Measurements from ENCODE around the gene LRRC8B. TPM values are rescaled to one million over a fixed set of nuclear protein-coding genes. Genes with fewer than 3 reads are reported as not detected.

LRRC8B gene
- polyA plus RNA-seq, 2 of the 4 experiments (the other 2 are of a cell fraction) = 3.2 to 10.3 TPM

DNA sequence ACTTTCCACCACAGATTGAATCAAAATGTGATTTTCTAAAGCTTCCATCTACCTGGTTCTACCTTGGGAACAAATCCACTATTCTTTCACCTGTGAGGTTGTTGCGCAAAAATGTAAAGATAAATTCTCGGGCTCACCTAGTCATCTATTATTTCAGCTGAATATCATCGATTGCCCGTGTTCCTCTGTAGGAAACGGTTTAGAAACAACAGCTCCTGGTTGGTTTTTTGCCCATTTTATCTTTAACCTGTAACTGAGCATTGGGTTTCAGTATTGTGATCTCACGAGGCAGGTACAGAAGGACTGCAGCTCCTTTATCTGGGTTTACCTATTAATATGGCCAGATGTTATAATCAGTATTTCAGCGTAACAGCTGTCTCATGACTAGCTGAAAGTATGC is 55.4 kb downstream of the LRRC8B start:
- H3K4me3 ChIP-seq = no peak overlapping the region
- whole genome bisulfite sequencing (ENCODE audit: missing lambda C conversion rate) = 97% methylated on average over 7 of the region's 7 CpGs
- H3K4me1 ChIP-seq = no peaks in the 10 kb centered on the region
- TF ChIP-seq RFX5 (IDR thresholded peaks at IDR 0.05) (no peak), RNF2 (IDR thresholded peaks at IDR 0.05; ENCODE audit: borderline replicate concordance, low read depth) (no peak), CEBPB (IDR thresholded peaks at IDR 0.05) (no peak), EHMT2 (IDR thresholded peaks at IDR 0.05; ENCODE audit: low read depth) (no peak), E2F6 (IDR thresholded peaks at IDR 0.05; ENCODE audit: borderline replicate concordance, low read depth) (no peak), PBX3 (IDR thresholded peaks at IDR 0.05) (no peak), KDM1A (IDR thresholded peaks at IDR 0.05; ENCODE audit: low read depth) (no peak), NFE2L2 (conservative IDR thresholded peaks at IDR 0.05; ENCODE audit: low read length) (no peak), JUN (IDR thresholded peaks at IDR 0.05) (no peak), HOXA7 (CRISPR knock-in tag; IDR thresholded peaks at IDR 0.05) (no peak), PHF8 (IDR thresholded peaks at IDR 0.05; ENCODE audit: borderline replicate concordance, low read depth) (no peak), MAX (IDR thresholded peaks at IDR 0.05) (no peak), KDM5A (IDR thresholded peaks at IDR 0.05) (no peak), CBX8 (IDR thresholded peaks at IDR 0.05) (no peak), TP53 (CRISPR knock-in tag; IDR thresholded peaks at IDR 0.05) (no peak)
- TF ChIP-seq, protein P1, sequence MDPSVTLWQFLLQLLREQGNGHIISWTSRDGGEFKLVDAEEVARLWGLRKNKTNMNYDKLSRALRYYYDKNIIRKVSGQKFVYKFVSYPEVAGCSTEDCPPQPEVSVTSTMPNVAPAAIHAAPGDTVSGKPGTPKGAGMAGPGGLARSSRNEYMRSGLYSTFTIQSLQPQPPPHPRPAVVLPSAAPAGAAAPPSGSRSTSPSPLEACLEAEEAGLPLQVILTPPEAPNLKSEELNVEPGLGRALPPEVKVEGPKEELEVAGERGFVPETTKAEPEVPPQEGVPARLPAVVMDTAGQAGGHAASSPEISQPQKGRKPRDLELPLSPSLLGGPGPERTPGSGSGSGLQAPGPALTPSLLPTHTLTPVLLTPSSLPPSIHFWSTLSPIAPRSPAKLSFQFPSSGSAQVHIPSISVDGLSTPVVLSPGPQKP (IDR thresholded peaks at IDR 0.05; ENCODE audit: low read depth, low read length) = no peak
- ATAC-seq = no peak
- DNase-seq (ENCODE audit: low read depth in 1 of 2, low spot score in 1 of 2) = no peak
- H3K4me2 ChIP-seq = no peak overlapping the region
- ChIA-PET CTCF (interaction anchor here (0.9 kb wide), 1 partner anchor 202 kb away, joined by 3 read pairs; no protein-coding TSS in a partner anchor), POLR2A (interaction anchor here (0.5 kb wide), 1 partner anchor 184 kb away, joined by 3 read pairs; no protein-coding TSS in a partner anchor)
- no peaks in the 10 kb centered on the region for H3K9me3 ChIP-seq
- H3K27ac ChIP-seq = no peak overlapping the region
- no peak for FAIRE-seq

DNA sequence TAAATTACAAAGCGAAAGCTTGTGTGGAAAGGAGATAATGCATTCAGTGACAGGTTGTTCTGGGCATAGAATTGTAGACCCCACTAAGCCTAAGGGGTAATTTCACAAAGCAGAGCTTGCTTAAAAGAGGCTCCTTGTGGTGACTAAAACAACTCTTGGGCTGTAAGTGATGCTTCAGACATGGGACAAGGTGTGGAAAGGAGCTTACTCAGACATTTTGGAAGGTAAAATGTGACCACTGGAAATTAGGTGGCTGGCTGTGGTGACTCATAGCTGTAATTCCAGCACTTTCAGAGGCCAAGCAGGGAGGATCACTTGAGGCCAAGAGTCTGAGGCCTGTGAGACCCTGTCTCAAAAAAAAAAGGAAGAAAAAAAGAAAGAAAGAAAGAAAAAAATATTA is 57.2 kb downstream of the LRRC8B start:
- no peak for DNase-seq (ENCODE audit: low read depth in 1 of 2, low spot score in 1 of 2)
- no peak overlapping the region for H3K27ac ChIP-seq
- H3K4me3 ChIP-seq = no peak overlapping the region
- H3K9me3 ChIP-seq = no peaks in the 10 kb centered on the region
- H3K4me1 ChIP-seq = no peaks in the 10 kb centered on the region
- 96% methylated on average over 1 of the region's 1 CpG for WGBS (ENCODE audit: missing lambda C conversion rate)
- ATAC-seq = no peak
- no peak for FAIRE-seq
- no peak overlapping the region for H3K4me2 ChIP-seq
- TF ChIP-seq CBX2 (IDR thresholded peaks at IDR 0.05; ENCODE audit: borderline replicate concordance, low read depth) (no peak), ZC3H11A (IDR thresholded peaks at IDR 0.05) (no peak), HOXB13 (CRISPR knock-in tag; IDR thresholded peaks at IDR 0.05; ENCODE audit: low read depth) (no peak), POLR2A (IDR thresholded peaks at IDR 0.05; ENCODE audit: low read length) (no peak), RCOR1 (IDR thresholded peaks at IDR 0.05; ENCODE audit: low read depth, low read length) (no peak), KDM5A (IDR thresholded peaks at IDR 0.05) (no peak), CHD2 (IDR thresholded peaks at IDR 0.05; ENCODE audit: low read length, partially characterized antibody) (no peak), PBX3 (IDR thresholded peaks at IDR 0.05) (no peak), FOSL2 (IDR thresholded peaks at IDR 0.05) (no peak), FOSL2 (CRISPR knock-in tag; IDR thresholded peaks at IDR 0.05) (no peak), BHLHE40 (IDR thresholded peaks at IDR 0.05; ENCODE audit: low read depth, low read length) (no peak), EHMT2 (IDR thresholded peaks at IDR 0.05; ENCODE audit: low read depth) (no peak), RFX5 (IDR thresholded peaks at IDR 0.05) (no peak), TP53 (CRISPR knock-in tag; IDR thresholded peaks at IDR 0.05) (no peak), FOXS1 (CRISPR knock-in tag; IDR thresholded peaks at IDR 0.05) (no peak), NPAS2 (CRISPR knock-in tag; IDR thresholded peaks at IDR 0.05; ENCODE audit: borderline replicate concordance) (no peak), PHF8 (IDR thresholded peaks at IDR 0.05; ENCODE audit: borderline replicate concordance, low read depth) (no peak), JUN (IDR thresholded peaks at IDR 0.05) (no peak), MAX (IDR thresholded peaks at IDR 0.05) (no peak)
- TF ChIP-seq, protein P2, sequence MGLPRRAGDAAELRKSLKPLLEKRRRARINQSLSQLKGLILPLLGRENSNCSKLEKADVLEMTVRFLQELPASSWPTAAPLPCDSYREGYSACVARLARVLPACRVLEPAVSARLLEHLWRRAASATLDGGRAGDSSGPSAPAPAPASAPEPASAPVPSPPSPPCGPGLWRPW (IDR thresholded peaks at IDR 0.05) = no peak
- ChIA-PET POLR2A (interaction anchor here (0.6 kb wide), 1 partner anchor 628 kb away, joined by 3 read pairs; no protein-coding TSS in a partner anchor), CTCF (interaction anchor here (1.1 kb wide), 1 partner anchor 22 kb away, joined by 3 read pairs; no protein-coding TSS in a partner anchor)

All from A549 (cell line).